SKM-1 (cell line): ENCODE measurements around the gene POLR2A.

Source experiments
- DNase-seq: peaks from one replicate; lab custom pipeline; 2025; ENCODE audit not compliant: unreplicated experiment; lab: John Stamatoyannopoulos, UW

Gene POLR2A

GRCh38 chr17:7502987-7503386, 18.8 kb downstream of the POLR2A start:
- no peak for DNase-seq

DNA sequence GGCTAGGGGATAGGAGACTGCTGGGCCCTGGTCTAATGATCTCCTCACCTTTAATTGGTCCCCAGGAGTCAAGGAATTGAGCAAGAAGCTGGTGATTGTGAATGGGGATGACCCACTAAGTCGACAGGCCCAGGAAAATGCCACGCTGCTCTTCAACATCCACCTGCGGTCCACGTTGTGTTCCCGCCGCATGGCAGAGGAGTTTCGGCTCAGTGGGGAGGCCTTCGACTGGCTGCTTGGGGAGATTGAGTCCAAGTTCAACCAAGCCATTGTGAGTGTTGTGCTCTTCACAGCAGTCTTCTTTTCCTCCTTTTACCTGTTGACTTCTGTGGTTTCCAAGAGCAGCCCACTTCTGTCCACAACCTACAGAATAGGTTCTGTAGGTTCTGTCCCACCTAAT, 19.4 kb downstream of the POLR2A start:
- DNase-seq = no peak

- DNase-seq = no peak
Observed at GRCh38 chr17:7508145-7508544, 24.0 kb downstream of the POLR2A start.

DNA sequence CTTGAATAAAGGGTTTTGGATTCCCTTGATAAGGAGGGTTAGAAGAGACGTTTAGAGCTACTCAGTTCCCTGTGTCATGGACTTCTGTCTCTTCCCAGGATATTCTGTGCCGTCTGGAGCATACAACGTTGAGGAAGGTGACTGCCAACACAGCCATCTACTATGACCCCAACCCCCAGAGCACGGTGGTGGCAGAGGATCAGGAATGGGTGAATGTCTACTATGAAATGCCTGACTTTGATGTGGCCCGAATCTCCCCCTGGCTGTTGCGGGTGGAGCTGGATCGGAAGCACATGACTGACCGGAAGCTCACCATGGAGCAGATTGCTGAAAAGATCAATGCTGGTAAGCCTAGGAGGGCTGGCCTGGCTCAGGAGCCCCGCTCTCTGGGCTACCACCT, 24.7 kb downstream of the POLR2A start:
- no peak for DNase-seq

GRCh38 chr17:7509937-7510336, 25.8 kb downstream of the POLR2A start:
- no peak for DNase-seq

DNA sequence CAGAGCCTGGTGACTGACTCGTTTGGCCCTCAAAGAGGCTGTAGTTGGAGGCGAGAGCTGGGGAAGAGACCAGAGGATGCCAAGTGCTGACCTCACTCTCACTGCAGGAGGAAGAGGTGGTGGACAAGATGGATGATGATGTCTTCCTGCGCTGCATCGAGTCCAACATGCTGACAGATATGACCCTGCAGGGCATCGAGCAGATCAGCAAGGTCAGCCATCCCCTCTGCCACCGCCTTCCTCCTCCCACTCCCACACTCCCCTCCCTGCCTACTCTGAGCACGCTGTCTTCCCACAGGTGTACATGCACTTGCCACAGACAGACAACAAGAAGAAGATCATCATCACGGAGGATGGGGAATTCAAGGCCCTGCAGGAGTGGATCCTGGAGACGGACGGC, 26.9 kb downstream of the POLR2A start:
- DNase-seq = no peak

DNA sequence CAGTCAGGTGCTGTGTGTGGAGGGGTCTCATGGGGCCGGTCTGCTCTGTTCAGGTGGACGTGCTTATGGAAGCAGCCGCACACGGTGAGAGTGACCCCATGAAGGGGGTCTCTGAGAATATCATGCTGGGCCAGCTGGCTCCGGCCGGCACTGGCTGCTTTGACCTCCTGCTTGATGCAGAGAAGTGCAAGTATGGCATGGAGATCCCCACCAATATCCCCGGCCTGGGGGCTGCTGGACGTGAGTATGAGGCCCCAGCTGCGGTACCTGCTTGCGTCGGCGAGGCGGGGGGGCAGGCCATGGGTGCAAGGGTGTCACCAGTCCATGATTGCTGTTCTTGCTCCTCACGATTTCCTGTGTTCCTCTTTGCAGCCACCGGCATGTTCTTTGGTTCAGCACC, 27.9 kb downstream of the POLR2A start:
- DNase-seq = no peak

DNA sequence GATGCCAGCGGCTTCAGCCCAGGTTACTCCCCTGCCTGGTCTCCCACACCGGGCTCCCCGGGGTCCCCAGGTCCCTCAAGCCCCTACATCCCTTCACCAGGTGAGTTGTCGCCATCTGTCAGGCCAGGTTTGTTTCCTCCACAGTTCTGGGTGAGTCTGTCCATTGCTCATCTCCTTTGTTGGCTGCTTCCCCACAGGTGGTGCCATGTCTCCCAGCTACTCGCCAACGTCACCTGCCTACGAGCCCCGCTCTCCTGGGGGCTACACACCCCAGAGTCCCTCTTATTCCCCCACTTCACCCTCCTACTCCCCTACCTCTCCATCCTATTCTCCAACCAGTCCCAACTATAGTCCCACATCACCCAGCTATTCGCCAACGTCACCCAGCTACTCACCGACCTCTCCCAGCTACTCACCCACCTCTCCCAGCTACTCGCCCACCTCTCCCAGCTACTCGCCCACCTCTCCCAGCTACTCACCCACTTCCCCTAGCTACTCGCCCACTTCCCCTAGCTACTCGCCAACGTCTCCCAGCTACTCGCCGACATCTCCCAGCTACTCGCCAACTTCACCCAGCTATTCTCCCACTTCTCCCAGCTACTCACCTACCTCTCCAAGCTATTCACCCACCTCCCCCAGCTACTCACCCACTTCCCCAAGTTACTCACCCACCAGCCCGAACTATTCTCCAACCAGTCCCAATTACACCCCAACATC, 28.8 kb downstream of the POLR2A start:
- no peak for DNase-seq

- DNase-seq = no peak
Observed at GRCh38 chr17:7513850-7514419, 29.8 kb downstream of the POLR2A start.

DNA sequence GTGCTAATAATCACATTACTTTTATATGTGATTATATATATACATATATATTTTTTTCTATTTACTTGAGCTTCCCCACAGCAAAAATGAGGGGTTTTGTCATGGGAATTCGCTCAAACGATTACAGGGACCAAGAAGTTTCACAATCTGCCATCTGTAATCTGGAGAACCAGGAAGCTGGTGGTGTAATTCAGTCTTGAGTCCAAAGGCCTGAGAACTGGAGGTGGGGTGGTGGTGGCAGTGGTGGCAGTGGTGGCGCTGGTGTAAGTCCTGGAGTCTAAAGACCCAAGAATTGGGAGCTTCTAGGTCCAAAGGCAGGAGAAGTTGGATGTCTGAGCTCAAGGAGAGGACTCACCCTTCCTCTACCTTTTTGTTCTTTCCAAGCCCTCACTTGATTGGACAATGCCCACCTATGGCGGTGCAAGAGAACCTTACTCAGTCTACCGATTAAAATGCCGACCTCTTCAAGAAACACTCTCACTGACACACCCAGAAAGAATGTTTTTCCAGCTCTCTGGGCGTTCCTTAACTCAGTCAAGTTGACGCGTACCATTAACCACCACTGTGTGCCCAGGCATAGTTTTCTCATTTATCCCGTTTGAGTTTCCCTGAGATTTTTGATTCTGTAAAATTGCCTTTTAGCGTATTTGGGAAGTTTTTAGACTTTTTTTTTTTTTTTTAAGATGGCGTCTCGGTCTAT, 31.9 kb downstream of the POLR2A start:
- no peak for DNase-seq

GRCh38 chr17:7523033-7523432, 38.9 kb downstream of the POLR2A start:
- DNase-seq = no peak

DNA sequence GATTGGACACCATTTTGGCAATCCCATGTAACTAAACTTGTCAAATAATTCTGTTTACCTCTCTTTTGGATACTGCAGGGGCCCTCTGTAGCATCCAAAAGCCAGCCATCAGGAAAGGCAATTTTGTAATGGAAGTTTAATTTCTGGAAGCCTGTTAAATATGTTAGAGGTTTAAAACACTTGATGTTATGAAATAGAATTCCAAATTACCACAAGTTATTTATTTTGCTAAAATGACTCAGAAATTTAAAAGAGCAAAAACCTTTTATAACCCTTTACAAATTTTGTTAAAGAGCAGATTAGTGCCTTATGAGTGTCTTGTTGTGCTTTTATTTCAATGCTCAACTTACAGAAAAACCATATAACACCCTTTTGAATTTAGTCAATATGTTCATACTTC, 44.7 kb downstream of the POLR2A start:
- no peak for DNase-seq

GRCh38 chr17:7530023-7530900, 46.1 kb downstream of the POLR2A start:
- DNase-seq = no peak

DNA sequence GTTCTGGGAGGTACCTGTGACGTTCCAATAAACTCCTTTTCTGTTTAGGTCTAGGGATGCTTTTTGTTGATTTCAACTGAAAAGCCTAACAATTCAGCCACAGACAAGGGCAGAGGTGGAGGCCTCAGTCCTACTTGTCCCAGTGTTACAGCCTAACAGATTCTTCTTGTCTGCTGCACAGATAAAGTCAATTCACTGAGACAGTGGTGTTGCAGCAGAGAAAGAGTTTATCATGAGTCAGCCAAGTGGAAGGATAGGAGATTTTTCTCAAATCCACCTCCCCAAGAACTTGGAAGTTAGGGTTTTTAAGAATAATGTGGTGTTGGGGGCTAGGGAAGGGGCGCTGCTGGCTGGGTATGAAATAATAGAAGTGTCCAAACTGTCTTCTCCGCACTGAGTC, 53.9 kb downstream of the POLR2A start:
- no peak for DNase-seq

DNA sequence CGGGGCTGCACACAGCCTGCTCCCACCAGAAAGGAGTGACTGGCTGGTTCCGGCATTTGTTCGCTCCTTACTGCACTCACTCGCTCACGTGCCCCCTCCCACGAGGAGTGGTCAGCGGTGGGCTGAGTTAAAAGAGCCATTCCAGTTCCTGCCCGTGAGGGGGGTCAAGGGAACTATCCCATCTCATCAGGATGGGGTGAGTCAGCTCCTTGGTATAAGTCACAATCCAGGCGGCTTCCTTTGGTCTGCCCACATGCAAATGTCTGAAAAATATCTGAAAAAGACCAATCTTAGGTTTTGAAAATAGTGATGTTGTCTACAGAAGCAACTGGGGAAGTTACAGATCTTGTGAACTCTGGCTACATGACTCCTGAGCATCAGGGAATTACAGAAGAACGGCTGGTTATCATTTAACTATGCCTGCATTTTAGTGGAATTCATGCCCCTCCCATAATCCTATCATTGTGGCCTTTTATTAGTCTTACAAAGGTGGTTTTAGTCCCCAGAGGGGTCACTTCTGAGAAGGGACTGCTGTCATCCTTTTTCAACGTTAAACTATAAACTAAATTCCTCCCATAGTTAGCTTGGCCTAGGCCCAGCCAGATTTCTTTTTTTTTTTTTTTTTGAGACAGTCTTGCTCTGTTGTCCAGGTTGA, 54.9 kb downstream of the POLR2A start:
- no peak for DNase-seq

- DNase-seq = no peak
Observed at GRCh38 chr17:7541074-7541621, 57.0 kb downstream of the POLR2A start.

GRCh38 chr17:7544911-7545310, 60.7 kb downstream of the POLR2A start:
- DNase-seq = no peak

DNA sequence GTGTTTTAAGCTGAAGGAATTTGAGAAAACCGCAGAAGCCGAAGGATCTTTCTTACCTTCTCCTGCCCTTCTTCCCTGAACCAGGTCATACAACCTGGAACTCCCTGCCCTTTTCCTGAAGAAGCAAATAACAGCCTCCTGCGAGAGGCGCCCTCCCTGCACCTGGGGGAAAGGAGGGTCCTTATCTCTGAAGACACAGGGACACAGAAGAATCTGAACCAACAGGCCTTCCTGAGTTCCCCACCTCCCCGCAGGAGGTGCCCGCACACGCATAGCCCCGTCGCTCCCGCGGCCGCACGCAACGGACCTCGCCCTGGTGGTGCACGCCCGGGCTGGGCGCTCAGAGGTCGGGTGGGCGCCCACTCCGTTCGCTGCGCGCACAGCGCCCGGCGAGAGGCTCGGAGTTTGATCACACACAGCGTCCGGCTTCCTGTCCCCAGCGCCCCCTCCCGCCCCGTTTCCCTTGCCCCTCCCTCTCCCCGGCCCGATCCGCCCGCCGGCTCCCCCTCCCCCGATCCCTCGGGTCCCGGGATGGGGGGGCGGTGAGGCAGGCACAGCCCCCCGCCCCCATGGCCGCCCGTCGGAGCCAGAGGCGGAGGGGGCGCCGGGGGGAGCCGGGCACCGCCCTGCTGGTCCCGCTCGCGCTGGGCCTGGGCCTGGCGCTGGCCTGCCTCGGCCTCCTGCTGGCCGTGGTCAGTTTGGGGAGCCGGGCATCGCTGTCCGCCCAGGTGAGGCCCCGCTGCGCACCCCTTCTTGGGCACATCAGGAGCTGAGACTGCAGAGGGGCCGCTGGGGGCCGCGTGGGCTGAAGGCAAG, 64.6 kb downstream of the POLR2A start, which contains the start of gene TNFSF12:
Gene TNFSF12, plus strand, starts transcription at position 474 of the 816 bp plus-strand sequence. Its CDS starts 96 bp downstream, at position 570.
- DNase-seq = no peak
